AG08396 (cell line): ENCODE results near the gene TRPM3.

ENCODE experiments used
- DNase-seq: peaks from one replicate; pipeline ENCODE4 v3.0.0; 2012; ENCODE audit warnings: low spot score, mixed read lengths

The TRPM3 gene

DNA sequence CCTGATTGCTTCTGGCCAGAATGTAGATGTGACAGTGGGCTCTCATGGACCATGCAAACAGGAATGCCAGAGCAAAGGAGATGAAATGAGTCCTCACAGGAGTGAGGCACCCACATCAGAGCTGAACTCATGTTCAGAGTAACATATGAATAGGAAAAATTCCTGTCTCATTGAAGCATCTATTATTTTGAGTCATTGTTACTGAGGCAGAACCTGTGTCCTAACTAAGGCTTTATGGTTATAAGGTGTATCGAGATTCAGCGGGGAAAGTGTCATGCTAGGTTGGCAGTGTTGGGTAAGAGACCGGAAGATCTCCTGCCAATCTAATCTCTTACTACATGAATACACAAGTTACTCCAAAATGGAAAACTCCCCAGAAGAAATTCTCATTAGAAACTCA lies 304.1 kb downstream of the TRPM3 start:
- no peak for DNase-seq

- no peak for DNase-seq
Observed at GRCh38 chr9:70816891-70817290, 304.5 kb downstream of the TRPM3 start.

GRCh38 chr9:70816316-70816715 lies 305.1 kb downstream of the TRPM3 start:
- DNase-seq, result no peak

DNA sequence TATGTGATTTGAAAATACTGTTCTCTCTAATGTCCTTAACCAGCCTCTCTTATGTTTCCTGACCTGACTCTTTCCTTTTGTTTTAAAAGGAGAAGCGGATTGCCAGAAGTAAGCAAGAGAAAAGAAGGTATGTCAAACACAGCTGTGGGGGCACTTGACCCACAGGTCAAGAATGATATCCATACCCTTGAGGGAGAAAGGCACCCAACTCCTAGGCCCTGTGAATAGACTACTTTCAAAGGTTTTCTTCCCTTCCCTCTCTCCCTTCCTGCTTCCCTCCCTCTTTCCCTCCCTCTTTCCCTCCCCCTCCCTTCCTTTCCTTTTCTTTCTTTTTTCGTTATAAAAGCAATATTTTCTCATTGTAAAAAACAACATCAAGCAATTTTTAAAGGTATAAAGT lies 306.8 kb downstream of the TRPM3 start:
- DNase-seq, result no peak

DNA sequence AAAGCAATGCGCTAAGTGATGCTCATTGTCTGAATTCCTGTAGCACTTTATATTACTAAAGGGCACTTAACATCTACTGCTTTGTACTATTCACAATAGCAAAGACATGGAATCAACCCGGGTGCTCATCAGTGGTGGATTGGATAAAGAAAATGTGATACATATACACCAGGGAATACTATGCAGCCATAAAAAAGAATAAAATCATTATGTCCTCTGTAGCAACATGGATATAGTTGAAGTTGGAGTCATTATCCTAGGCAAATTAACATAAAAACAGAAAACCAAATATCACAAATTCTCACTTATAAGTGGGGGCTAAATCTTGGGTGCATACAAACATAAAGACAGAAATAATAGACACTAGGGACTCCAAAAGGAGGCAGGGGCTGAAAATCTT lies 308.3 kb downstream of the TRPM3 start:
- no peak for DNase-seq

GRCh38 chr9:70811638-70812037 lies 309.8 kb downstream of the TRPM3 start:
- DNase-seq, result no peak

GRCh38 chr9:70806875-70807274 lies 314.5 kb downstream of the TRPM3 start:
- DNase-seq, result no peak

- no peak for DNase-seq
Observed at GRCh38 chr9:70805949-70806348, 315.5 kb downstream of the TRPM3 start.

DNA sequence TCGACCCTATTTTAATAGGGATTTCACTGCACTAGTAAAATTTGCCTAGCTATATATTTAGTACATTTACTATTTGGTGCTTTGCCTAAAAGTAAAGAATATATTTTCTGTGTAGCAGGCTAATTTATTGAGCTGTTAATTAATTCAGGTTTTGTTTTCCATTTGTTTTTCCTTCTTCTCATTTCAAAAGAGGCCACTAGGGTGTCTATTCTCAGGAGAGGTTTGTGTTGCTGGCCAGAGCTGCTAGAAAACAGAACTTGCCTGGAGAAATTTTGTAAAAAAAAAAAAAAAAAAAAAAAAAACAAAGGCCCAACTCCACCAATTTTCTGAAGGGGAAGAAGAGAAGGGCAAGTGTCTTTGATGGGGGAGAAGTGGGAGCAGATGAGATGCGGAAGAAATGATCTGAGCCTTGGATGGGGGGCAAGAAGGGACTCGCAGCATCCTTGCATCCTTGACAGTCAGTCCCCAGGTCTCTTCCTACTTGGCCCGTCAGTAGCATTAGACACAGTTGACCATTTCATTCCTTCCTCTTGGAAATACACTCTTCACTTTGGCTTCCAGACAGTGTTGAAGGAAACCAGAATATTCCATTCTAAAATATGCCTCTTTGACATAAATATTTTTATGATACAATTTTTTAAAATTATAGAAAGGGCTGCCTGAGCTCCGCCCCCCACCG lies 318.5 kb downstream of the TRPM3 start:
- no peak for DNase-seq

DNA sequence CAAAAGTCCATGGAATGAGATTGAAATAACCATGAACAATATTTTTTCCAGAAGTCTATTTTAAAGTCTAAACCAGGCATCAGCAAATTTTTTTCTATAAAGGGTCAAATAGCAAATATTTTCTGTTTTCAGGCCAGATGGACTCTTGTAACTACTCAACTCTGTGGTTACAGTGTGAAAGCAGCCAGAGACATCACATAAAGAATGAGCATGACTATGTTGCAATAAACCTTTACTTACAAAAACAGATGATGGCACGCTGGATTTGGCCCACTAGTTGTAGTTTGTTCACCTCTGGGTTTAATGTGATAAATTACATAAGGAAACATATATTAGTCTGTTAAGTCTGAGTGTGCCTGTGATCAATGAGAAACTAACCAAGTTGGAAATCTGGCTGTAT lies 319.2 kb downstream of the TRPM3 start:
- no peak for DNase-seq

DNA sequence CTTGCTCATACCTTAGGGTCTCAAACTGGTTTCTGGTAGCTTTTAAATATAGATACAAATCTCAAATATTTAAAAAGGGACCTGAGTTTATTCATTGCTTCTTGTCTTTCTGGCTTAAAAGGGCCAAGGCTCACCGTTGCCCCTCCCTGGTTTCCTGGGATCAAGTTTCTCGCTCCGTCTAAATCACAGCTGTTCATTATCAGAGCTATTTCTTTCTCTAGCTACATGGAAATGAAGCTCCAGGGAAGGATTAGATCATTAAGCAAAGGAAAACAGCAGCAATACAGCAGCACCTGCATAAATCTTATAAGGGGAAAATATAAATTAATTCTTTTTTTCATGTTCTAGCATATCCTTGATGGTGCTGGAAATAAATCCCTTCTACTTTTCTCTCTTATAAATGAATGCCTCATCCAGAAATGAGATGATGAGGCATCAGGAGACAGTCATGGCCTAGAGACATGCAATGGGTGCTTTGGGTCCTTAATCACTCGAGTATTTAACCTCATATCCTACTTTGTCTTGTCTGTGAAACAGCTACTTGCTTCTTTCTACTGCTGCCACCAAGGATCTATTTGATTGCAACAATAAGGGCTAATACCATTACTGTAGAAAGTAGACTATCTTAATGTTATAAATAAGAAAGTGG lies 320.1 kb downstream of the TRPM3 start:
- DNase-seq, result no peak

DNA sequence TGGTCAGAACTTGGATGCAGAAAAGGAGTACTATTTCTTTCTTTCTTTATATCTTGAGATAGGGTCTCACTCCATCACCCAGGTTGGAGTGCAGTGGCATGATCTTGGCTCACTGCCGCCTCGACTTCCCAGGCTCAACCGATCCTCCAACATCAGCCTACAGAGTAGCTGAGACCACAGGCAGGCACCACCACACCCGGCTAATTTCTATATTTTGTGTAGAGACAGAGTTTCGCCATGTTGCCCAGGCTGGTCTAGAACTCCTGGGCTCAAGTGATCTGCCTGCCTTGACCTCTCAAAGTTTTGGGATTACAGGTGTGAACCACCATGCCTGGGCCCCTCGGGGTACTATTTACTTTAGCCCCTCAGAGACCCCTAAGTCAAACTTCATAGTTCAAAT lies 323.4 kb downstream of the TRPM3 start:
- no peak for DNase-seq

DNA sequence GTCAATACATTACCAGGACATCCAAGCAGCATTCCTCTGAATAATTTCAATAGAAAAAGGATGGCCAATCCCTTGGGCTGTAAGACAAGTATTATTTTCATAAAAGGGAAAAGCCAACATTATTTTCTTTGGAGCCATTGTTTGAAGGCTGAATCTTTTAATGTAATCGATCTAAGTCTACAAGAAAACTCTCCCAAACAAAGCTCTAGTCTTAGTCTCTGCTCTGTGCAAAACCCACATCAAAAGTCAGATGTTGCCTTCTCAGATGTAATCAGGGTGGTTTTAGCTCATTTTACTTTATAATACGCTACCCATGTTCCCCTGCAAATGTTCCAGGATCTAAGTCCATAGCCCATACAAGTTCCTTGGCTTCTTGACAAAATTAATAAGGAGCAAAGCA lies 325.6 kb downstream of the TRPM3 start:
- no peak for DNase-seq

DNA sequence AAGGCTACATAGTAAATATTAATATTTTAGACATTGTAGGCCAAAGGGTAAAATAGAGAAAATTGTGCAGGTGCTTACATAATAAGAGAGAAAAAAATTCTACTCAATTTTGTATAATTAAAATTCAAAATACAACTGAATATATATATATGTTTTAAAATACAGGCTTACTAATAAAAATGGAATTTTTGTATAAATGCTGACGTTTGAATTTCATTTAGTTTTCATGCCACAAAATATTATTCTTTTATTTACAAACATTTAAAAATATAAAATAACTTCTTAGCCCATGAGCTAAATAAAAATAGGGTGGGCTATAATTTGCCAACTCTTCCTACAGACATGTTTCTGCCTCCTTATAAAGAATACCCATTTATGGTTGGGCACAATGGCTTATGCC lies 328.6 kb downstream of the TRPM3 start:
- no peak for DNase-seq

DNA sequence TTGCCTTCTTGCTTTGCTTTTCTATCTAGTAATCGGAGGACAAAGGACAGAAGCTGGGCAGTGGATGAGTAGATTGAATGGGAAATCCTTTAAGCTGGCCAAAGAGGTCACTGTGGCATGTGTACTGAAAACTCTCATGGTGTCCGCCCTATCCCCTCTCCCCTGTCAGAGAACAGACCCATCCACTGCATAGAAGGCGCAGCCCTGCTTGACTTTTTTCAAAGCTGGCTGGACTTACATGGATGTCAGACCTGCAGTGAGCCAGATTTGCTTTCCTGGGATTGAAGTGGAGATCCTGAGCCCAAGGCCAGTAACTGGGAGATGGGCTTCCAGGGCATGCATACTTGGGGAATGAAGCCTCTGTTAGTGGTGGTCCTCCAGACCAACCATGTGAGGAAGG lies 329.5 kb downstream of the TRPM3 start:
- no peak for DNase-seq

GRCh38 chr9:70789086-70789485 lies 332.3 kb downstream of the TRPM3 start:
- no peak for DNase-seq

DNA sequence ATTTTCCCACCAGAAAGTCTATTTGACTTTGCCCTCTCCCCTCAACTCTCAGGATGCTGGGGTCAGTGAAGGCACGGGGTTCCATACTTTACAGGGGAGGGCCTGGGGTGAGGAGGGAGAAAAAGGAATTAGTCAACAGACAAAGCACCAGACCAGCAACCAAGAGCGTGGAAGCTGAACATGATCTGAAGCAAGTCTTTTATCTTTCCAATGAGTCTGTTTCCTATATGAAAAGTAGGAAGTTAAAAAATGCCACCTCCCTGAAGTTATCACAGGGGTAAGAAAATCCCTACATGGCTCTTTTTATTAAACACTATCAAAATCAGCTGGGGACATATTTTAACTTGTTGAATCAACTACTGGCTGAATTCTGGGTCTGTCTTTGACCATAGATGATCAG lies 337.0 kb downstream of the TRPM3 start:
- no peak for DNase-seq

DNA sequence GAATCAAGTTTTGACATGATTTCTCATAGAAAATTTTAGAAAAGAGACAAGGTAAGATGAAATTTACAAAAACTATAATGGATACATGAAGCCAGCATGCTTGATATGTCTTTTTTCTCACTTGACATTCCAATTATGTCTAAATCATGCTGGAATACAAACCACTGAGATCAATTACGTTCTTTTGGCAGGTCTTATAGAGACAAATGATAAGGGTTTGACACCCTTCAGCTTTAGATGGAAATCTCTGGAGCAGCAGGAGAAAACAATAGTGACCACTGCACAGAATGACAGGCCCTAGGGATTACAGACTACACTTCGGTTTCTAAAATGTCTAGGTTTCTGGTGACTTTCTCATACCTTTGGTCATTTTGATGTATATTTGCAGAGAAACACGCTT lies 342.9 kb downstream of the TRPM3 start:
- no peak for DNase-seq

GRCh38 chr9:70773579-70773978 lies 347.8 kb downstream of the TRPM3 start:
- no peak for DNase-seq

DNA sequence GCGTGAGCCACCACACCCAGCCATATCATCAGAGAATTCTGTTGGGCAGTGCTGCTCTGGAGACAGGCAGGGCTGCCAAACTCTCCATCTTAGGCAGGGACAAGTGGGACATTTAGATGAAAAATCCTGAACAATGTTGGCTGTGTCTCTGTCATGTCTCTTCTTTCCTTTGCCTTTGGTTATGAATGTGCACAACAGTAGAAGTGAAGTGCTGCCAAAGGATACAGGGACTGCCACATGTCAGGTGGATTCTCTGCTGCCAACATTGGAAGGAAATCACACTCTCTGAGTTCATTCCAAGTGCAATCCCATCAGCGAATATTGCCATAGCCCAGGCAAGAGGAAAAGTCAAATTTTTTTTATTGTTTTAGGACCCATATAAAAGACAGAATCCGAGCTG lies 348.8 kb downstream of the TRPM3 start:
- no peak for DNase-seq

DNA sequence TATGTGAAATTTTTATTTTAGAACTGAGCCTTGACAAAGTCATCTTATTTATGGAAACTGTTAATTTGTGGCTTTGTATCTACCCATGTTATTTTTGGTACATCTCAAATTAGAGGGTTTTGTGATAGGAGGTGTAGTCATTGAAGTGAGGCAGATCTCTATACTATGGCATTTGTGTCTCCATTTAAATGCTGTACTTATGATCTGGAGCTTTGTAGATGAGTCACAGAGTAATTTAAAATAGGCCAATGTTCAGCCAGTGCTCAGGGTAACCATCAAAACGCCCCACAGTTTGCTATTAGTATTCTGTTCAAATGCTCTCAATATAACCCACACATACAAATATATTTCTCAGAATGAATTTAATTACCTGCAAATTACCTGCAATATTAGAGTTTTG lies 355.5 kb downstream of the TRPM3 start:
- DNase-seq, result no peak

GRCh38 chr9:70761139-70761670 lies 360.2 kb downstream of the TRPM3 start:
- DNase-seq, result no peak

DNA sequence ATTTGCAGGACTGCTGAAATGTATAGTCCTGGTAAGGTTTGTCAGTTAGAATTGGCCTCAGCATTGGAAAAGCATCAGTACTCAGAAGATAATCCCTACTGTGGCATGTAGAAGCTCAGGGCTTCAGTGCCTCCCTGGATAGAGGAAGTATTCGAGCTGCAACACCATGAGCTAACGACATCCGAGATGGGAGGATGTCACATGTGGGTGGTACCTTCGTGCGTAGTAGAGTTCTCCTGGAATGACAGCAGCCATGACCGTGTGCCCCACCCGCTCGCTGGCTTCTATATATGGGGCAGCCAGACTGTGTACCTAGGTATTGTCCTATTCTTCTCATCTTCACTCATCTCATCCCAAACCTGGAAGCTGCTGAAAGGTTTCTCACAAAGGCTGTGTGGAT lies 361.2 kb downstream of the TRPM3 start:
- DNase-seq, result no peak

- no peak for DNase-seq
Observed at GRCh38 chr9:70753311-70753710, 368.1 kb downstream of the TRPM3 start.
